ENCODE results near the gene PSME3IP1.
"Not testable (repeated sequence)": the region's sequence is repeated elsewhere in the genome, so short reads cannot be mapped to it uniquely, and the experiment has no call there.

PSME3IP1 gene

GRCh38 chr16:57125969-57126368 lies 59.9 kb downstream of the PSME3IP1 start:
- DNase-seq (ENCODE audit: low read depth in 1 of 2, low spot score in 1 of 2), result no peak

DNA sequence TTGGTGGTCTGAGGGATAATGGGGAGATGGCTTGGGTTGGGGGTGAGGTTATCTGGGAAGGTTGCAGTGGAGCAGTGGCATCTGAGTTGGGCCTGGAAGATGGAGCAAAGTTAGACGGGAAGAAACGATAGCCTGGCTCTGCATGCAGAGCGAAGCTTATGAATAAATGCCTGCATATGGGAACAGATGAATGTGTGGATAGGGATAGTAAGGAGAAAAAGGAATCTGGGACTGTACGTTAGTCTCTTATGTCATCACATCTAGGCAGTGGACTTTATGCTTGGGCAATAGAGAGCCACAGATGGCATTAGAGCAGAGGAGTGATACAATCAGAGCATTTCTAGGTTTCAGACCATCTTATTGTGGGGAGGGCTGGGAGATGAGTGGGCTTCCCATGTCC lies 60.5 kb downstream of the PSME3IP1 start:
- no peak for DNase-seq (ENCODE audit: low read depth in 1 of 2, low spot score in 1 of 2)

DNA sequence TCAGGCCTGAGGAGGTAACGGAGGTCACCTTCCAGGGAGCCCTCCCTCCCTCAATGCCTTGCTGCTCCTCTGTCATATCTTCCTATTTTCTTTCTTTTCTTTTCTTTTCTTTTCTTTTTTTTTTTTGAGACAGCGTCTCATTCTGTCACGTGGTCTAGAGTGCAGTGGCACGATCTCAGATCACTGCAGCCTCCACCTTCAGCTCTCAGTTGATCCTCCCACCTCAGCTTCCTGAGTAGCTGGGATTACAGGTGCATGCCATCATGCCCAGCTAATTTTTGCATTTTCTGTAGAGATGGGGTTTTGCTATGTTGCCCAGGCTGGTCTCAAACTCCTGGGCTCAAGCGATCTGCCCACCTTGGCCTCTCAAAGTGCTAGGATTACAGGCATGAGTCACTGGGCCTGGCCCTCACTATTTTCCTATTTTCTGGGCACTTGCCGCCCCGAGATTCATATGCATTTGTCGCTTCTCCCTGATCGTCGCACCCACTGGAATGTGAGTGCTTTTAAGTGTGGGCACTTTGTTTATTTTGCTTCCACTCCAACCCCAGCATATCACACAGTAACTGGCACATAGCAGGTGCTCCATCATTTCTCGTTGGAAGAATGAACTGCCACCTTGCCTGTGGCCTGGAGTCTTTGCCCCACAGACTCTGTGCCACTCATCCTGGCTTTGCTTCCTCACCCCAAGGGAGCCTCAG lies 61.7 kb downstream of the PSME3IP1 start:
- no peak for DNase-seq (ENCODE audit: low read depth in 1 of 2, low spot score in 1 of 2)

GRCh38 chr16:57123216-57123973 lies 62.4 kb downstream of the PSME3IP1 start:
- DNase-seq (ENCODE audit: low read depth in 1 of 2, low spot score in 1 of 2), result no peak

DNA sequence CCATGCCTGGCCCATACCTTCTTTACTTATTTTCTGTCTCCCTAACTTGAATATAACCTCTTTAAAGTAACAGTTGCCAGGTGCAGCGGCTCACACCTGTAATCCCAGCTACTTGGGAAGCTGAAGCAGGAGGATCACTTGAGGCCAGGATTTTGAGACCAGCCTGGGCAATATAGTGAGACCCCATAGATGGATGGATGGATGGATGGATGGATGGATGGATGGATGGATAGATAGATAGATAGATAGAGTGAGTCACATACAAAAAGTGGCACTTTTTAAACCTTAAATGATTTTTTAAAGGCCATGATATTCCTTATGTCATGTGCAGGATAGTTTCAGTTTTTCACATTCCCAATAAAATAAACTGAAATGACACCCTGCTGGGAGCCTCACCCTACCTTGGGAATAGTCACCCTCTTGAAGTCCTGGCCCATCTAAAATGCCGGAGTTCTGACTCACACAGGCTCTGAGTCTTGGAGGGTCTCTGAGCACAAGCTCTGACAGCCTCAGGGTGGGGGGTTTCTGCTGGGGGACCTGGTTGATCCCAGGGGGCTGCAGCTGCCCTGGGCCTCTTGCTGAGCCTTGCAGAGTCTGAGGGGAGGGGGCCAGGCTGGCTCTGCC lies 67.3 kb downstream of the PSME3IP1 start:
- no peak for DNase-seq (ENCODE audit: low read depth in 1 of 2, low spot score in 1 of 2)

DNA sequence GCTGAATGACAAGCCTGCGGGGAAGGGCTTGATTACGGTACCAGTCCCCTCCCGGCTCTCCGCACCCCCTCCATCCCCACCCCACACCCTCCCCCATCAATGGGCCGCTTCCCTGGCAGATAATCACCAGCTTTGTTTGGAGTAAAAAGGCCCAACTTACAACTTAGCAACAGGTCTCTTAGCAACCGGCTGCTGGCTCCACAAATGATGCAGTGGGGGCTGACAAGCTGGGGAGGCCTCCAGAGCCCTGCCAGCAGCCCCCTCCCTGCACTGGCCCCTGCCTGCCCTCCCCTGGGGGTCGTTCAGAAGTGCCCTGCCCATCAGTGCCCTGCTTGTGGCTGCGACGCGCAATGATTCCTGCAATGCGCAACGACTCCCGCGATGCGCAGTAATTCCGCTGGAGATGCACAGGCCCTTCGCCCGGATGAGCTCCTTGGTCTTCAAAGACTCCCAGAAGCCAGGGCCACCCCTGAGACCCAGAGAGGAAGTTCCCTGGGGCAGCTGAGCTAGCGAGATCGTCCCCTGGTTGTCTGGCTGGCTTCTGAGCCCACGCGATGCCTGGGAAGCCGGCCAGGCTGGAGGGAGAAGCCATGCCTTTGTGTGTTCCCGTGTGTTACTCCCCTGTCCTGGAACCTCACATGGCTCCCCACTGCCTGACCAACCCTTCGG lies 70.2 kb downstream of the PSME3IP1 start:
- DNase-seq (ENCODE audit: low read depth in 1 of 2, low spot score in 1 of 2), result no peak

DNA sequence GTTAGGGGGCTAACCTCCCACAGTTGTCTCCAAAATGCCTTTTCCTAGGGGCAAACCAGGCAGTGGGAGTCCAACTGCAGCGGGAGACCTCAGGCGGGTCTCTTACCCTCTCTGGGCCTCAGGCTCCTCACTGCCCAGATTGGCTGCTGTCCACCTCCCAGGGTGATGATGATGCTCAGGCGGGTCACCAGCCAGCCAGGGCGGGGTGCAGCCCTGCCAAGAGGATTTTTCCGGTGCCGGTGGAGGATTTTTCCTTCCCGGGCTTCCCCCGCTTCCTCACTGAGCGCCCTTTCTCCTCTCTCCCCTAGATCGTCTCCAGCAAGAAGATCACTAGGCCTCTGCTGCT lies 70.7 kb downstream of the PSME3IP1 start:
- DNase-seq (ENCODE audit: low read depth in 1 of 2, low spot score in 1 of 2), result no peak

GRCh38 chr16:57113664-57114063 lies 72.2 kb downstream of the PSME3IP1 start:
- DNase-seq (ENCODE audit: low read depth in 1 of 2, low spot score in 1 of 2), result no peak

GRCh38 chr16:57113042-57113453 lies 72.8 kb downstream of the PSME3IP1 start:
- no peak for DNase-seq (ENCODE audit: low read depth in 1 of 2, low spot score in 1 of 2)

GRCh38 chr16:57112403-57113041 lies 73.3 kb downstream of the PSME3IP1 start:
- no peak for DNase-seq (ENCODE audit: low read depth in 1 of 2, low spot score in 1 of 2)

- DNase-seq (ENCODE audit: low read depth in 1 of 2, low spot score in 1 of 2), result no peak
These were observed 74.4 kb downstream of the PSME3IP1 start for GRCh38 chr16:57111420-57111819.

- no peak for DNase-seq (ENCODE audit: low read depth in 1 of 2, low spot score in 1 of 2)
These were observed 74.9 kb downstream of the PSME3IP1 start for GRCh38 chr16:57110937-57111336.

GRCh38 chr16:57109259-57110105 lies 76.4 kb downstream of the PSME3IP1 start:
- DNase-seq (ENCODE audit: low read depth in 1 of 2, low spot score in 1 of 2), result not testable (repeated sequence)

DNA sequence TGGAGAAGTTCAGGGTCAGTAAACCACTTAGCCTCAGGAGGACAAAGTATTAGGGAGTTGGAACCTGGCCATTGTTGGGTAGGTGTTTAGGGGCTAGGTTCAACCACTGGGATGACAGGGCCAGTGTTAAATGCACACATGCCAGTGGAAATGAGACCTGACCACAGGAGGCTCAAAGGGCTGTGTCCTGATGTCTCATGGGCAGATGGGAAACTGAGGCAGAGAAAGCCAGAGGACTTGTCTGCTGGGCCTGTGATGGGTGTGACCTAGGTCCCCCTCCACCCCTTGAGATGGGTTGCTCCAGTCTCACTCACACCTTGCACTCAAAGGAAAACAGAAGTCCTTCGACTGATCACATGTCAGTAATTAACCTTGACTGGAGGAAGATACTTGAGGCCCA lies 77.4 kb downstream of the PSME3IP1 start:
- DNase-seq (ENCODE audit: low read depth in 1 of 2, low spot score in 1 of 2), result no peak

GRCh38 chr16:57107321-57107922 lies 78.4 kb downstream of the PSME3IP1 start:
- no peak for DNase-seq (ENCODE audit: low read depth in 1 of 2, low spot score in 1 of 2)

GRCh38 chr16:57106767-57107166 lies 79.1 kb downstream of the PSME3IP1 start:
- no peak for DNase-seq (ENCODE audit: low read depth in 1 of 2, low spot score in 1 of 2)

GRCh38 chr16:57105184-57105583 lies 80.7 kb downstream of the PSME3IP1 start:
- no peak for DNase-seq (ENCODE audit: low read depth in 1 of 2, low spot score in 1 of 2)

DNA sequence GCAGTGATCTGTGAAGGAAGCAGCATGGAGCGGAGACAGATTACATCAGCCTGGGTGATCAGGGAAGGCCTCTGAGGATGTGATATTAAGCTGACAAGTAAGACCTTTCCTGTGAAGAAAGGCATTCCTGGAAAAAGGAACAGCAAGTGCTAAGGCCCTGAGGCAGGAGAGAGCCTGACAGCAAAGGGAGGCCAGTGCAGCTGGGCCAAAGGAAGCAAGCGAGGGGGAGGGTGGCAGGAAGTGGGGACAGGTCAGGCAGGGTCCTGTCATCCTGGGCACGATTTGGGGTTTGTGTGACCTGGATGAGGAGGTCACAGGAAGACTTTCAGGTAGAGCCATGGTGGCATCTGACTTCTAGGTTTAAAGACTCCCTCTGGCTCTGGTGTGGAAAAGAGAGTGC lies 81.1 kb downstream of the PSME3IP1 start:
- DNase-seq (ENCODE audit: low read depth in 1 of 2, low spot score in 1 of 2), result no peak

- no peak for DNase-seq (ENCODE audit: low read depth in 1 of 2, low spot score in 1 of 2)
These were observed 82.7 kb downstream of the PSME3IP1 start for GRCh38 chr16:57102888-57103851.

All from activated T-helper 1 cell treated with anti-CD3 and anti-CD28 coated beads, Interleukin-2, amount 50 U/mL, for 16 hours (primary cell).